ENCODE data around the gene ARHGEF39. TPM values are rescaled to one million over a fixed set of nuclear protein-coding genes. Genes with fewer than 3 reads are reported as not detected.
A peak's percentile ranks its signal among the peaks of the same experiment; 100 is the strongest.

The ARHGEF39 gene
- total and polyA plus RNA-seq, 9 of the 15 experiments (the other 6 are each of a cell fraction or from before 2014, with no cell fraction given), result 2.8 to 21.7 (median 12.9) TPM

DNA sequence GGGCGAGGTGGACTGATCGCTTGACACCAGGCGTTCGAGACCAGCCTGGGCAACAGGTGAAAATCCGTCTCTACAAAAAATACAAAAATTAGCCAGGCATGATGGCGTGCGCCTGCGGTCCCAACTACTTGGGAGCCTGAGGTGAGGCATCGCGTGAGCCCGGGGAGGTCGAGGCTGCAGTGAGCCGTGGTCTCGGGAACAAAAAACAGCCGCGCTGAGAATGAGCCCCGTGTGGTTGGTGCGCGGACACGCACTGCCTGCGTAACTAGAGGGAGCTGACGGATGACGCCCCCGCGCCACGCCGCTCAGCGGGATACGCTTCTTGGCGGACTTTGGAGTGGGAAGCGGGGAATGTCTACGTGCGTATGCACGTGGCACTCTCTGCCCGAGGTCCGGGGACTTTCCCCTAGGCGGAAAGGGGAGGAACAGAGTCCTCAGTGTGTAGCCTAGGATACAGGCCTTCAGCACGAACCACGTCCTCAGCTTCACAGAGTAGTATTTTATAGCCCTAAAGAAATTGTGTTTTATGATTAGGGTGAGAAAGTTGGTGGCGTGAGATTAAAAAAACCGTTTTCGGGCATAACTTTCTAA is 7.4 kb downstream of the ARHGEF39 start, which contains the start of gene RMRP (continued):
- TF ChIP-seq ZFP36 (IDR thresholded peaks at IDR 0.05; ENCODE audit: low read depth, low read length, partially characterized antibody) (peak; percentile 16), U2AF2 (optimal IDR thresholded peaks at IDR 0.05; ENCODE audit: low read depth, low read length) (no peak), ZNF551 (CRISPR knock-in tag; IDR thresholded peaks at IDR 0.05) (no peak), PHF20 (IDR thresholded peaks at IDR 0.05; ENCODE audit: partially characterized antibody) (peak; percentile 20), ELF2 (CRISPR knock-in tag; IDR thresholded peaks at IDR 0.05) (no peak), USF1 (CRISPR knock-in tag; IDR thresholded peaks at IDR 0.05) (peak; percentile 85), SETDB1 (IDR thresholded peaks at IDR 0.05; ENCODE audit: low read length) (no peak), PTTG1 (tag; IDR thresholded peaks at IDR 0.05; ENCODE audit: low read depth) (no peak), GABPB1 (CRISPR knock-in tag; IDR thresholded peaks at IDR 0.05) (peak; percentile 75), ZNF444 (CRISPR knock-in tag; IDR thresholded peaks at IDR 0.05) (no peak), GABPA (tag; conservative IDR thresholded peaks at IDR 0.05; ENCODE audit: low read depth) (peak; percentile 54), SRSF1 (IDR thresholded peaks at IDR 0.05; ENCODE audit: low read depth, low read length) (no peak), SIRT6 (IDR thresholded peaks at IDR 0.05; ENCODE audit: low read depth, low read length) (no peak), ZNF583 (CRISPR knock-in tag; IDR thresholded peaks at IDR 0.05) (no peak), PBX2 (CRISPR knock-in tag; IDR thresholded peaks at IDR 0.05; ENCODE audit: low read depth) (no peak), PBX2 (tag; conservative IDR thresholded peaks at IDR 0.05; ENCODE audit: low read depth) (no peak), TRIM24 (IDR thresholded peaks at IDR 0.05) (peak in 1 of 2 experiments; percentile 54; a peak in 2 of 4 replicates), TEAD1 (CRISPR knock-in tag; IDR thresholded peaks at IDR 0.05) (peak; percentile 74 to 97), HDAC6 (IDR thresholded peaks at IDR 0.05; ENCODE audit: low read depth, low read length) (peak; percentile 64; the same call in 1 of the 2 replicates), JUND (IDR thresholded peaks at IDR 0.05; ENCODE audit: borderline replicate concordance, low read depth, low read length) (peak; percentile 71), JUND (tag; IDR thresholded peaks at IDR 0.05; ENCODE audit: borderline replicate concordance, low read depth, low read length) (peak; percentile 58; the same call in 1 of the 3 replicates), KAT2B (IDR thresholded peaks at IDR 0.05; ENCODE audit: low read depth, low read length) (no peak), ESRRB (CRISPR knock-in tag; IDR thresholded peaks at IDR 0.05; ENCODE audit: borderline replicate concordance) (no peak)
- TF ChIP-seq, protein P1, sequence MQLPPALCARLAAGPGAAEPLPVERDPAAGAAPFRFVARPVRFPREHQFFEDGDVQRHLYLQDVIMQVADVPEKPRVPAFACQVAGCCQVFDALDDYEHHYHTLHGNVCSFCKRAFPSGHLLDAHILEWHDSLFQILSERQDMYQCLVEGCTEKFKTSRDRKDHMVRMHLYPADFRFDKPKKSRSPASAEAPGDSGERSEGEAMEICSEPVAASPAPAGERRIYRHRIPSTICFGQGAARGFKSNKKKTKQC (CRISPR knock-in tag; IDR thresholded peaks at IDR 0.05), result peak; percentile 82; the same call in 1 of the 2 replicates
- TF ChIP-seq, protein P2, sequence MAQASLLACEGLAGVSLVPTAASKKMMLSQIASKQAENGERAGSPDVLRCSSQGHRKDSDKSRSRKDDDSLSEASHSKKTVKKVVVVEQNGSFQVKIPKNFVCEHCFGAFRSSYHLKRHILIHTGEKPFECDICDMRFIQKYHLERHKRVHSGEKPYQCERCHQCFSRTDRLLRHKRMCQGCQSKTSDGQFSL (CRISPR knock-in tag; IDR thresholded peaks at IDR 0.05), result no peak
- TF ChIP-seq, protein P2 (tag; IDR thresholded peaks at IDR 0.05), result no peak
